ENCODE data around the gene ATP11B. TPM values are rescaled to one million over a fixed set of nuclear protein-coding genes. Genes with fewer than 3 reads are reported as not detected.

The ATP11B gene
- total and polyA plus RNA-seq, 10 of the 15 experiments (the other 5 are each of a cell fraction or from before 2014, with no cell fraction given) = 10.3 to 66.9 (median 36.7) TPM

- H3K79me2 ChIP-seq (ENCODE audit: control insufficient read depth, insufficient read depth, low read length) = no peaks in the 10 kb centered on the region
- CTCF ChIA-PET = interaction anchor here (1.7 kb wide), 1 partner anchor 30 kb away, joined by 3 read pairs; no protein-coding TSS in a partner anchor
- SMC1A ChIA-PET (ENCODE audit: uncharacterized antibody, unreplicated experiment) = no interaction called here
- no peaks in the 10 kb centered on the region for H3K9me3 ChIP-seq (replicated peaks; ENCODE audit: control insufficient read depth, insufficient read depth, low read length)
- BruUV-seq (replicated peaks) = no TSS peak
- H3K9ac ChIP-seq (ENCODE audit: control insufficient read depth, insufficient read depth, low read length) = no peak overlapping the region
- ATAC-seq (no peak), FAIRE-seq (no peak), DNase-seq (ENCODE audit: low read depth, low spot score) (no peak)
- no peaks in the 10 kb centered on the region; a peak in 1 of 4 replicates for H3K27me3 ChIP-seq (replicated peaks in 1 of 2; ENCODE audit: control insufficient read depth in 2 of 2, insufficient read depth in 2 of 2, low read length in 1 of 2)
- no peaks in the 10 kb centered on the region for H4K20me1 ChIP-seq (ENCODE audit: control insufficient read depth, insufficient read depth)
- in situ Hi-C loops (cut with MboI) = no loop called here
- no peak overlapping the region for H3K4me3 ChIP-seq
- RAD21 ChIA-PET (ENCODE audit: unreplicated experiment) = no interaction called here
- peaks cover 23% of the 10 kb centered on the region for H3K4me1 ChIP-seq (ENCODE audit: control insufficient read depth, insufficient read depth, low read length)
- TF ChIP-seq CTCF (IDR thresholded peaks at IDR 0.05 in 2 of 3, conservative IDR thresholded peaks at IDR 0.05 in 1 of 3; ENCODE audit: control insufficient read depth in 2 of 3, extremely low read depth in 1 of 3, insufficient read depth in 1 of 3, low read depth in 3 of 3, low read length in 3 of 3) (no peak), MTA3 (IDR thresholded peaks at IDR 0.05; ENCODE audit: borderline replicate concordance, low read length) (no peak), IRF4 (IDR thresholded peaks at IDR 0.05; ENCODE audit: low read depth, low read length) (no peak), REST (IDR thresholded peaks at IDR 0.05; ENCODE audit: low read depth, low read length) (no peak), SREBF1 (IDR thresholded peaks at IDR 0.05; ENCODE audit: low read length) (no peak)
- 79% methylated on average over 3 of the region's 3 CpGs for WGBS (ENCODE audit: insufficient coverage, insufficient replicate concordance, low lambda C conversion rate, missing lambda C conversion rate)
- H3K4me2 ChIP-seq (ENCODE audit: control insufficient read depth, insufficient read depth) = no peak overlapping the region
- POLR2A ChIA-PET = interaction anchor here (0.7 kb wide), 1 partner anchor 38 kb away, joined by 5 read pairs; no protein-coding TSS in a partner anchor
- no peak overlapping the region for H3K27ac ChIP-seq (ENCODE audit: control insufficient read depth, insufficient read depth)
- intact Hi-C loops (cut with micrococcal nuclease; ENCODE audit: unreplicated experiment) = no loop called here
- no peak overlapping the region for H2AFZ ChIP-seq (ENCODE audit: control insufficient read depth, low read depth, low read length)
- no peaks in the 10 kb centered on the region for H3K36me3 ChIP-seq (ENCODE audit: control insufficient read depth in 2 of 2, insufficient read depth in 2 of 2, low read length in 1 of 2)
These were observed 8.2 kb upstream of the ATP11B start for GRCh38 chr3:182785142-182785541.
